NCI-H345 treated with DMSO at 0.1 percent for 48 hours (cell line): Measurements from ENCODE around the gene NDST1.

ENCODE experiments used
- DNase-seq: peaks from one replicate; lab custom pipeline; 2025; ENCODE audit not compliant: unreplicated experiment; lab: John Stamatoyannopoulos, UW

Gene NDST1

GRCh38 chr5:150488519-150489359 lies 19.2 kb upstream of the NDST1 start:
- no peak for DNase-seq

GRCh38 chr5:150489360-150490295 lies 18.3 kb upstream of the NDST1 start:
- DNase-seq, result no peak

GRCh38 chr5:150490296-150490669 lies 17.6 kb upstream of the NDST1 start:
- DNase-seq, result no peak

GRCh38 chr5:150490754-150491153 lies 17.2 kb upstream of the NDST1 start:
- DNase-seq, result no peak

- no peak for DNase-seq
Observed at GRCh38 chr5:150491876-150492275, 16.1 kb upstream of the NDST1 start.

- no peak for DNase-seq
Observed at GRCh38 chr5:150492621-150493020, 15.3 kb upstream of the NDST1 start.

GRCh38 chr5:150496098-150496497 lies 11.8 kb upstream of the NDST1 start:
- no peak for DNase-seq

- DNase-seq, result no peak
Observed at GRCh38 chr5:150496534-150496933, 11.4 kb upstream of the NDST1 start.

- DNase-seq, result no peak
Observed at GRCh38 chr5:150497274-150497988, 10.5 kb upstream of the NDST1 start.

- DNase-seq, result no peak
Observed at GRCh38 chr5:150497989-150498317, 10.0 kb upstream of the NDST1 start.

- no peak for DNase-seq
Observed at GRCh38 chr5:150498501-150498900, 9.4 kb upstream of the NDST1 start.

- no peak for DNase-seq
Observed at GRCh38 chr5:150498971-150499370, 9.0 kb upstream of the NDST1 start.

- no peak for DNase-seq
Observed at GRCh38 chr5:150499437-150499956, 8.4 kb upstream of the NDST1 start.

GRCh38 chr5:150500328-150500841 lies 7.5 kb upstream of the NDST1 start:
- no peak for DNase-seq

- no peak for DNase-seq
Observed at GRCh38 chr5:150500905-150501304, 7.0 kb upstream of the NDST1 start.

- DNase-seq, result no peak
Observed at GRCh38 chr5:150502106-150502505, 5.8 kb upstream of the NDST1 start.

- no peak for DNase-seq
Observed at GRCh38 chr5:150502847-150503246, 5.1 kb upstream of the NDST1 start.

- no peak for DNase-seq
Observed at GRCh38 chr5:150503386-150503785, 4.5 kb upstream of the NDST1 start.

GRCh38 chr5:150503977-150504620 lies 3.8 kb upstream of the NDST1 start:
- no peak for DNase-seq

GRCh38 chr5:150505041-150505511 lies 2.9 kb upstream of the NDST1 start:
- no peak for DNase-seq
